MM.1S (cell line): ENCODE measurements around the gene LARP6.

Experiments
- DNase-seq: peaks from one replicate; pipeline ENCODE4 v3.0.0-alpha.2; 2015
- H2AFZ ChIP-seq: fragments of 300-600 bp; sonication (generic); 2 replicates; pipeline ENCODE4 v1.6.0; 2016; ENCODE audit warnings: antibody characterized with exemption, low read length
- H3F3A ChIP-seq: fragments of 300-600 bp; sonication (generic); 2 replicates; pipeline ENCODE4 v1.6.1; 2016; ENCODE audit warnings: mild to moderate bottlenecking, antibody characterized with exemption, low read length, moderate library complexity, mixed read lengths; ENCODE audit not compliant: insufficient read depth
- H3K27ac ChIP-seq: fragments of 300-600 bp; sonication (generic); 2 replicates; pipeline ENCODE4 v1.5.1; 2016; ENCODE audit warnings: mild to moderate bottlenecking, low read length
- H3K27me3 ChIP-seq: fragments of 300-600 bp; sonication (generic); replicated peaks from 2 replicates; pipeline ENCODE4 v1.6.0; 2016; ENCODE audit warnings: low read length; ENCODE audit not compliant: insufficient read depth
- H3K36me3 ChIP-seq: fragments of 300-600 bp; sonication (generic); replicated peaks from 2 replicates; pipeline ENCODE4 v1.6.1; 2016; ENCODE audit warnings: mild to moderate bottlenecking, low read length, mixed read lengths; ENCODE audit not compliant: insufficient read depth
- H3K4me1 ChIP-seq: fragments of 300-600 bp; sonication (generic); 2 replicates; pipeline ENCODE4 v1.6.1; 2016; ENCODE audit warnings: low read length, mixed read lengths
- H3K4me2 ChIP-seq: fragments of 300-600 bp; sonication (generic); 2 replicates; pipeline ENCODE4 v1.6.0; 2016; ENCODE audit warnings: low read depth, low read length
- H3K4me3 ChIP-seq: fragments of 300-600 bp; sonication (generic); 2 replicates; pipeline ENCODE4 v1.5.1; 2016; ENCODE audit warnings: low read length, mixed read lengths
- H3K79me2 ChIP-seq: fragments of 300-600 bp; sonication (generic); 2 replicates; pipeline ENCODE4 v1.6.1; 2016; ENCODE audit warnings: mixed run types, low read length, mixed read lengths
- H3K9ac ChIP-seq: fragments of 300-600 bp; sonication (generic); 2 replicates; pipeline ENCODE4 v1.6.1; 2016; ENCODE audit warnings: low read length, mixed read lengths
- H3K9me2 ChIP-seq: fragments of 300-600 bp; sonication (generic); replicated peaks from 2 replicates; pipeline ENCODE4 v1.6.1; 2016; ENCODE audit warnings: mild to moderate bottlenecking, low read length, mixed read lengths; ENCODE audit not compliant: insufficient read depth
- H3K9me3 ChIP-seq: fragments of 300-600 bp; sonication (generic); replicated peaks from 2 replicates; pipeline ENCODE4 v1.6.1; 2016; ENCODE audit warnings: mild to moderate bottlenecking, low read length, mixed read lengths; ENCODE audit not compliant: insufficient read depth
- H4K20me1 ChIP-seq: fragments of 300-600 bp; sonication (generic); 2 replicates; pipeline ENCODE4 v1.6.1; 2016; ENCODE audit warnings: mild to moderate bottlenecking, low read length, moderate library complexity, mixed read lengths; ENCODE audit not compliant: insufficient read depth
- EZH2 ChIP-seq: fragments of 300-600 bp; sonication (generic); optimal IDR thresholded peaks from 2 replicates; pipeline ENCODE3; 2017; ENCODE audit warnings: low read depth, mild to moderate bottlenecking, antibody characterized with exemption, low read length, mixed read lengths
- EZH2phosphoT487 ChIP-seq: fragments of 300-600 bp; sonication (generic); IDR thresholded peaks from 2 replicates; pipeline ENCODE4 v1.6.1; 2018; ENCODE audit warnings: antibody characterized with exemption, low read length
- TF ChIP-seq, protein P1 (sequence below): fragments of 300-600 bp; sonication (generic); IDR thresholded peaks from 2 replicates; pipeline ENCODE4 v1.5.1; 2016; ENCODE audit warnings: antibody characterized with exemption, low read length, mixed read lengths

LARP6 gene

DNA sequence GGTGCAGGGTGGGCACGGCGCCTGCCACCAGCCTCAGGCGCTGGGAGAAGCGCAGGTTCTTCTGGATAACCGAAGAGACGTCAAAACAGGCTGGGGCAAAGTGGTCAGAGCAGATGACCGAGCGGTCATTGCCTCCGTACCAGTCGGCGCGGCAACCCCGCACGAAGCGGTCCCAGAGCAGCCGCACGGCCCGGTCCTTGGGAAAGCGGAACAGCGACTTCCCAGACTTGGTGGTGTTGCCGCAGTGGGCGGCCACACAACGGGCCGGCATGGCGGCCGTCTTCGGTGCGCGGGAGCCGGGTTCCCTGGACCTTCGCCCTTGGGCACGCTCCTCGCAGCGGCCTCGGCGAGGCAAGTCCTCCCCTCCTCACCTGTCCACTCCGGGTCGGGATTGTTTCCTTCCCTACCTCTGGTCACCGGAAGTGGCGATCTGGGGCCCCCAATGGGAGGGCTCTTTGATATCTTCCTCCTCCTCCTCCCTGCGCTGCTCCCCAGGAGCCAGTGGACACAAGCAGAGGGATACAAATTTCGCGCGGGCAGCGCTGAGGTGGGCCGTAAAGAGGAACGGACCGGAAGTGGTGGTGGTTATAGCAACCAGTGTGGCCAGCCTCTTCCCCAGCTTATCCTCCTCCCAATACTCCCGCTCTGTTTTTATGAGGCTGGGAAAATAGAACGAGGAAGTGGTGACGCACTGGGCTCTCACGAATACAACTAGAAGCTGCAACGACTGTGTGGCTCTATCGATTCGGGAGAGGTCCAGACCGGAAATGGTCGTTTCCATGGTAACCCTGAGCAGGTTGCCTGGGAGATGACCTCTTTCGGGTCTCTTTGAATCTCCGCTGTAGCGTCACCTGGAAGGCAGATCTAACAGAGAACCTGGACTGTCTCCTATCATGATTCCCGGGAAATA is 38.3 kb upstream of the LARP6 start, which contains the start of the genes LRRC49 and THAP10:
Gene LRRC49 (plus strand): TSS at position 825 of the 910 bp plus-strand sequence. CDS start 69 bp downstream, at position 894.
Gene THAP10 (minus strand): TSS at position 432 of the 910 bp plus-strand sequence. CDS start 161 bp downstream, at position 271.
- H2AFZ ChIP-seq: peak within 1 kb of the TSS; percentile 96
- no peaks in the 10 kb centered on the region for H3K9me2 ChIP-seq
- H3K27me3 ChIP-seq: no peaks in the 10 kb centered on the region
- peak within 1 kb of the TSS; percentile 39; the same call in 1 of the 2 replicates for H3K9ac ChIP-seq
- TF ChIP-seq, protein P1, sequence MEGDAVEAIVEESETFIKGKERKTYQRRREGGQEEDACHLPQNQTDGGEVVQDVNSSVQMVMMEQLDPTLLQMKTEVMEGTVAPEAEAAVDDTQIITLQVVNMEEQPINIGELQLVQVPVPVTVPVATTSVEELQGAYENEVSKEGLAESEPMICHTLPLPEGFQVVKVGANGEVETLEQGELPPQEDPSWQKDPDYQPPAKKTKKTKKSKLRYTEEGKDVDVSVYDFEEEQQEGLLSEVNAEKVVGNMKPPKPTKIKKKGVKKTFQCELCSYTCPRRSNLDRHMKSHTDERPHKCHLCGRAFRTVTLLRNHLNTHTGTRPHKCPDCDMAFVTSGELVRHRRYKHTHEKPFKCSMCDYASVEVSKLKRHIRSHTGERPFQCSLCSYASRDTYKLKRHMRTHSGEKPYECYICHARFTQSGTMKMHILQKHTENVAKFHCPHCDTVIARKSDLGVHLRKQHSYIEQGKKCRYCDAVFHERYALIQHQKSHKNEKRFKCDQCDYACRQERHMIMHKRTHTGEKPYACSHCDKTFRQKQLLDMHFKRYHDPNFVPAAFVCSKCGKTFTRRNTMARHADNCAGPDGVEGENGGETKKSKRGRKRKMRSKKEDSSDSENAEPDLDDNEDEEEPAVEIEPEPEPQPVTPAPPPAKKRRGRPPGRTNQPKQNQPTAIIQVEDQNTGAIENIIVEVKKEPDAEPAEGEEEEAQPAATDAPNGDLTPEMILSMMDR: no peak
- TF ChIP-seq EZH2phosphoT487 (no peak), EZH2 (no peak)
- H3K4me1 ChIP-seq: 0 out of 2 replicates have a peak, but pooled peaks cover 5% of the 10 kb centered on the region
- 0 out of 2 replicates have a peak, but pooled peaks cover 9% of the 10 kb centered on the region for H3F3A ChIP-seq
- no peaks in the 10 kb centered on the region for H3K9me3 ChIP-seq
- H3K36me3 ChIP-seq: no peaks in the 10 kb centered on the region
- peak within 1 kb of the TSS; percentile 84 for H3K4me2 ChIP-seq
- no peak within 1 kb of the TSS for H3K27ac ChIP-seq
- H3K4me3 ChIP-seq: peak within 1 kb of the TSS; percentile 87
- no peaks in the 10 kb centered on the region for H3K79me2 ChIP-seq
- H4K20me1 ChIP-seq: no peaks in the 10 kb centered on the region
- peak; percentile 87 for DNase-seq

DNA sequence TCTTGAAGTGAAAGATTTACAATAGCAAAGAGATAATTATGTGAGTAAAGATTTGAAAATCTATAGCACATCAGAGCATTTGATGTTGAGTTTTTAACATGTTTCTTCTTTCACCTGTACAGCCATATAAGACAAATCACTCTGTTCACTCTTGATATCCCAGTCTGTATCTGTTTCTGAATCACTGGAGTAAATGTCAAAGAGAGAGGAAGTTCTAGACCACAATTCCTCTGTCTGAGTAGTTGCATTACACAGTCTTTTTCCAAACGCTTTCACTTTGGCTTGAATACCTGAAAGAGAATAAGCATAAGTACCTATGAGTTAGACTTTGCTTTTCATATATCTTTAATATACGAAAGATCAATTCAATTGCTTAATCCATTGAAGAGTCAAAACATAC is 28.4 kb upstream of the LARP6 start:
- Histone ChIP-seq H3K9me3 (no peaks in the 10 kb centered on the region), H2AFZ (no peak overlapping the region), H3K9ac (no peak overlapping the region), H3F3A (no peaks in the 10 kb centered on the region), H3K4me2 (no peak overlapping the region), H4K20me1 (no peaks in the 10 kb centered on the region), H3K27me3 (no peaks in the 10 kb centered on the region), H3K9me2 (no peaks in the 10 kb centered on the region), H3K36me3 (no peaks in the 10 kb centered on the region), H3K79me2 (no peaks in the 10 kb centered on the region), H3K27ac (no peak overlapping the region), H3K4me1 (peaks cover 4% of the 10 kb centered on the region; the same call in 1 of the 2 replicates), H3K4me3 (no peak overlapping the region)
- TF ChIP-seq EZH2 (no peak), EZH2phosphoT487 (no peak)
- TF ChIP-seq, protein P1: no peak
- no peak for DNase-seq

DNA sequence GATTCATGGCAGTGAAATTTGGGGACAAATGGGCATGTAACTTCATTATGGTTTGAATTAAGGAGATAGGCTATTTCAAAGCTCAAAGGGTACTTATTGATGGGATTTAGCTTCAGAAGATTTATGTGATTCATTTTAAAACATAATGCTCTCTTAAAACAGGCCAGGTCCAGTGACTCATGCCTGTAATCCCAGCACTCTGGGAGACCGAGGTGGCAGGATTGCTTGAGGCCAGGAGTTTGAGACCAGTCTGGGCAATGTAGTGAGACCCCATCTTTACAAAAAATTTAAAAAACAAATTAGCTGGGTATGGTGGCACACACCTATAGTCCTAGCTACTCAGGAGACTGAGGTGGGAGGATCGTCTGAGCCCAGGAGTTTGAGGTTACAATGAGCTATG is 26.8 kb upstream of the LARP6 start:
- Histone ChIP-seq H3K4me2 (no peak overlapping the region), H3K9me3 (no peaks in the 10 kb centered on the region), H3K9ac (no peak overlapping the region), H3K9me2 (no peaks in the 10 kb centered on the region), H4K20me1 (no peaks in the 10 kb centered on the region), H3F3A (peaks cover 5% of the 10 kb centered on the region; the same call in 1 of the 2 replicates), H2AFZ (no peak overlapping the region), H3K27ac (no peak overlapping the region), H3K4me3 (no peak overlapping the region), H3K79me2 (no peaks in the 10 kb centered on the region), H3K27me3 (no peaks in the 10 kb centered on the region), H3K36me3 (no peaks in the 10 kb centered on the region), H3K4me1 (peaks cover 16% of the 10 kb centered on the region)
- no peak for TF ChIP-seq EZH2
- no peak for TF ChIP-seq EZH2phosphoT487
- TF ChIP-seq, protein P1: no peak
- DNase-seq: no peak
